ENCODE data around the gene CYBRD1.

The CYBRD1 gene, protein sequence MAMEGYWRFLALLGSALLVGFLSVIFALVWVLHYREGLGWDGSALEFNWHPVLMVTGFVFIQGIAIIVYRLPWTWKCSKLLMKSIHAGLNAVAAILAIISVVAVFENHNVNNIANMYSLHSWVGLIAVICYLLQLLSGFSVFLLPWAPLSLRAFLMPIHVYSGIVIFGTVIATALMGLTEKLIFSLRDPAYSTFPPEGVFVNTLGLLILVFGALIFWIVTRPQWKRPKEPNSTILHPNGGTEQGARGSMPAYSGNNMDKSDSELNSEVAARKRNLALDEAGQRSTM

DNA sequence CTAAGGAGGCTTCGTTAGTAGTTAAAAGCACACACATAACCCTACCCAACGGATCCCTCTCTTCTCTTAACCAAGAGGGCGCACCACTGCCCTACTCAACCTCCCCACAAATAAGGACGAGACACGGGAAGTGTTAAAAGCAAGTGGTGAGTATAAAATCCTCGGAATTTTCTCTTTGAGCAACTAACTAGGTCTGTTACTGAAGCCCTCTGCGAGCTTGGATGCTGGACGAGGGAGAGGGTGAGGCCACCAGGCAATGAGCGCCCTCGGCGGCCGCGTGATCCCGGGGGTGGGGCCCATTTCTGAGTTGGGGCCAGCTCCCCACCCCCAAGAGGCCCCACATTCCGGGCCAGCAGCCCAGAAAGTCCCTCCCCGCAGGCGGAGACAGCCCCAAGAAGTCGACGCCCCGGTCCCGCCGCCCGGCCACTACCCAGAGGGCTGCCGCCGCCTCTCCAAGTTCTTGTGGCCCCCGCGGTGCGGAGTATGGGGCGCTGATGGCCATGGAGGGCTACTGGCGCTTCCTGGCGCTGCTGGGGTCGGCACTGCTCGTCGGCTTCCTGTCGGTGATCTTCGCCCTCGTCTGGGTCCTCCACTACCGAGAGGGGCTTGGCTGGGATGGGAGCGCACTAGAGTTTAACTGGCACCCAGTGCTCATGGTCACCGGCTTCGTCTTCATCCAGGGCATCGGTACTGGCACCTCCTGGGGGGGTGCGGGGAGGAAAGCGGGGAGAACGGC is at the start of gene CYBRD1:
TSS of gene CYBRD1 (plus strand) at position 423 of the 736 bp plus-strand sequence. CDS start at position 495, 72 bp downstream.
- no peak for DNase-seq (ENCODE audit: extremely low read depth, low read depth)
- H3K4me3 ChIP-seq (replicated peaks; ENCODE audit: low read depth, low read length): peak within 1 kb of the TSS; percentile 72
- TF ChIP-seq, protein P1, sequence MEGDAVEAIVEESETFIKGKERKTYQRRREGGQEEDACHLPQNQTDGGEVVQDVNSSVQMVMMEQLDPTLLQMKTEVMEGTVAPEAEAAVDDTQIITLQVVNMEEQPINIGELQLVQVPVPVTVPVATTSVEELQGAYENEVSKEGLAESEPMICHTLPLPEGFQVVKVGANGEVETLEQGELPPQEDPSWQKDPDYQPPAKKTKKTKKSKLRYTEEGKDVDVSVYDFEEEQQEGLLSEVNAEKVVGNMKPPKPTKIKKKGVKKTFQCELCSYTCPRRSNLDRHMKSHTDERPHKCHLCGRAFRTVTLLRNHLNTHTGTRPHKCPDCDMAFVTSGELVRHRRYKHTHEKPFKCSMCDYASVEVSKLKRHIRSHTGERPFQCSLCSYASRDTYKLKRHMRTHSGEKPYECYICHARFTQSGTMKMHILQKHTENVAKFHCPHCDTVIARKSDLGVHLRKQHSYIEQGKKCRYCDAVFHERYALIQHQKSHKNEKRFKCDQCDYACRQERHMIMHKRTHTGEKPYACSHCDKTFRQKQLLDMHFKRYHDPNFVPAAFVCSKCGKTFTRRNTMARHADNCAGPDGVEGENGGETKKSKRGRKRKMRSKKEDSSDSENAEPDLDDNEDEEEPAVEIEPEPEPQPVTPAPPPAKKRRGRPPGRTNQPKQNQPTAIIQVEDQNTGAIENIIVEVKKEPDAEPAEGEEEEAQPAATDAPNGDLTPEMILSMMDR (IDR thresholded peaks at IDR 0.05; ENCODE audit: low read depth, low read length, missing control alignments): no peak

DNA sequence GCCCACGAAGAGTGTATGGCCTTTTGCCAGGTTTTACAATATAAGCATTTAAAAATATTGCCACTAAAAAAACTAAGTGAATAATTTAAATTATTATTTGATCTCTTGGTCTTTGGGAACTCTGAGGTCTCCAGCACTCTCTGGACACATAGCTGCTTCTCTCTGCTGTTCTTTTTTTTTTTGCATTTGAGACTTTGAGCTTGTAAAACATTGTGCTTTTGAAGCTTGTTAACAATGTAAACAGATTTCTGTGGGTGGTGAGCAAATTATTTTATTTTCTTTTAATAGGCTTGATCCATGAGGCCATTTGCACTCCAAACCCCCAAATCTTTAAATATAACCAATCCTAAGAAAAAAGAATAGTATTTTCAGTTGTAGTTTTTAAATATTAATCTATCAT is 46.3 kb upstream of the CYBRD1 start:
- no peak overlapping the region for H3K4me3 ChIP-seq (replicated peaks; ENCODE audit: low read depth, low read length)
- DNase-seq (ENCODE audit: extremely low read depth, low read depth): no peak
- TF ChIP-seq, protein P1 (IDR thresholded peaks at IDR 0.05; ENCODE audit: low read depth, low read length, missing control alignments): no peak

DNA sequence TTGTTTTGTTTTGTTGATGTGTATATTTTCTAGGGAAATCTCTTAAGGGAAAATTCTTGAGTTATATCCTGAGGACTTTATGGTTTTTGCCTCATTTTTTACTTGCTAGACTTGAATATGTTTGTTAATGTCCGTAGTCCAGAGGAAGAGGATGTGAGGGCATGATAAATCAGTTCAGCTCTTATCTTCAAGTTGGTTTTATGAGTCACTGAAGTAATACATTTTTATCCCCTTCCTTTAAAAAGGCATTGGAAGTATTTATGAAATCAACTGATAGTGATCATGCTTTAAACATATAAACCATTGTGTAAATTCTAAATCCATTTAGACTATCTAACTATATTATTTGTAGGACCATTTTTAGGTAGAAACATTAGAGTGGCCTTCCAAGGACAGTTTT is 43.9 kb upstream of the CYBRD1 start:
- no peak overlapping the region for H3K4me3 ChIP-seq (replicated peaks; ENCODE audit: low read depth, low read length)
- no peak for DNase-seq (ENCODE audit: extremely low read depth, low read depth)
- TF ChIP-seq, protein P1 (IDR thresholded peaks at IDR 0.05; ENCODE audit: low read depth, low read length, missing control alignments): no peak

DNA sequence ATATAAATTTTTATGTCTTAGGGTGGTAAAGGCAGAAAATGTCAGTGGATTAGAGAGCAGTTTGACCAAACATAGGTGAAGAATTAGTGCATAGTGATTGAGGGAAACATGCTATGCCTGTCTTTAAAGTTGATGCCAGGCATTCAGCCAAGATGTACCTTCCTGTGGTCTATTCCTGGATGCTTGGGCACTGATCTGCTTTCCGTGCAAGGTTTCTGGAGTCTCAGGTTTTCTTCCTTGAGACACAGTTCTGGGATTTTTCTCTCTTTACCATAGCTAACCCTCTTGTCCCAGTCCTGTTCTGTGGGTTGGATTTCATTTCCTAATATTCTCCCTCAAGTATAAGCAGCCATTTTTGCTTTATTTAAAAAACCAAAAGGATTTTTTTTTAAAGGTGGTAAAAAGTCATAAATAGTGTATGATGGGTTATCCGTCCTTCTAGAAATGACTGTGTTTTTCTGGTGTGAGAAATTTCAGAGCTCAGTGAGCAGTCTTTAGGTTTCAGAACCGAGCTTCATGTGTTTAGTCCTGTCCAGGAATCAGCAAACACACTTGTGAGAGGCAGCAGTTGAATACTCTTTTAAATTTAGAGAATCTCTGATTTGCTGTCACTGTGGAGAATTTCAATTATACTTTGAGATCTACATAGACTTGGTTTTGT is 43.0 kb upstream of the CYBRD1 start:
- no peak for DNase-seq (ENCODE audit: extremely low read depth, low read depth)
- H3K4me3 ChIP-seq (replicated peaks; ENCODE audit: low read depth, low read length): no peak overlapping the region
- TF ChIP-seq, protein P1 (IDR thresholded peaks at IDR 0.05; ENCODE audit: low read depth, low read length, missing control alignments): no peak

DNA sequence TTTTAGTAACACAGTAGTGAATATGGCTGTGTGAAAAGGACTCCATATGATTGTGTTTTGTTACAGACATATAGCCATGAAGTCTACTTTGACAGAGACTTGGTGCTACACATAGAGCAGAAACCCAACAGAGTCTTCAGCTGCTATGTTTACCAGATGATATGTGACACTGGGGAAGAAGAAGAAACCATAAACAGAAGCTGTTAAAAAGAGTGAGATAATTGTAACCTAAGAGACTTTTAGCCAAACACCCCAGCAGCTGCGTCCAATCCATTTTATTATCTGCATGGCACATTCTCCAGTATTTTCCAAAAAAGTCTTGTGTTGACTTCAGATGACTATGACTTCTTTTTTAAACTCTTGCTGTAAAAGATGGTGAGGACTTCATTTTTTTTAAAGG is 41.4 kb upstream of the CYBRD1 start:
- no peak overlapping the region for H3K4me3 ChIP-seq (replicated peaks; ENCODE audit: low read depth, low read length)
- TF ChIP-seq, protein P1 (IDR thresholded peaks at IDR 0.05; ENCODE audit: low read depth, low read length, missing control alignments): no peak
- DNase-seq (ENCODE audit: extremely low read depth, low read depth): no peak

DNA sequence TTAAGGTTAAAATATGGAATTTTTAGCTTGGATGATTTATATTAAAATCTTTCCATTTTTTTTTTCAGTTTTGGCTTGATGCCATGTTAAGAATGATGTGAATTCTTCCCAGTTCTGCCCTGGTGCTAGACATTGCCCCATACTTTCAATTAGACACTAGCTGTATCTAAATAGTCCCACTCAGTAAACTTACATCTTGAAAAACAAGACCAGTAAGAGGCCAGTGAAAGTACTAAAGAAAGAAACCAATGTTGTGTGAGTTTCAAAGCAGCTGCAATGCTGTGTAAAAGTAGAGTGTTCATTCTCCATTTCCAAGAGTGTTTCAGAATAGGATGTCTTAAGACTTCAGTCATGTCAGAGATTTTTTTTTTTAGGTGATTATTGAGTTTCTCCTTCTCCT is 40.0 kb upstream of the CYBRD1 start:
- TF ChIP-seq, protein P1 (IDR thresholded peaks at IDR 0.05; ENCODE audit: low read depth, low read length, missing control alignments): no peak
- no peak overlapping the region for H3K4me3 ChIP-seq (replicated peaks; ENCODE audit: low read depth, low read length)
- DNase-seq (ENCODE audit: extremely low read depth, low read depth): no peak
